Caki2 (cell line): ENCODE data around the gene EFL1. TPM values are rescaled to one million over a fixed set of nuclear protein-coding genes. Genes with fewer than 3 reads are reported as not detected.
A peak's percentile ranks its signal among the peaks of the same experiment; 100 is the strongest.
"Not testable (repeated sequence)": the region's sequence is repeated elsewhere in the genome, so short reads cannot be mapped to it uniquely, and the experiment has no call there.

Source experiments
- DNase-seq: peaks from one replicate; pipeline ENCODE4 v3.0.0-alpha.2; 2015; ENCODE audit warnings: low read depth
- in situ Hi-C: cut with HindIII; loops from 2 replicates; pipeline ENCODE4 v1.10.0; 2016; ENCODE audit warnings: low sequenced_read_pairs, low pct_unique_long_range_greater_than_20kb, mixed read lengths
- total RNA-seq: library from RNA; depleted of rRNA; stranded (reverse); fragments of >200 nt; shearing (Covaris generic); gene quantifications from 2 replicates; pipeline ENCODE4 v1.2.3, GENCODE V29; 2014; ENCODE audit warnings: low replicate concordance

Gene EFL1
- total RNA-seq, 1 experiment from 2014 or later: 3.3 TPM

DNA sequence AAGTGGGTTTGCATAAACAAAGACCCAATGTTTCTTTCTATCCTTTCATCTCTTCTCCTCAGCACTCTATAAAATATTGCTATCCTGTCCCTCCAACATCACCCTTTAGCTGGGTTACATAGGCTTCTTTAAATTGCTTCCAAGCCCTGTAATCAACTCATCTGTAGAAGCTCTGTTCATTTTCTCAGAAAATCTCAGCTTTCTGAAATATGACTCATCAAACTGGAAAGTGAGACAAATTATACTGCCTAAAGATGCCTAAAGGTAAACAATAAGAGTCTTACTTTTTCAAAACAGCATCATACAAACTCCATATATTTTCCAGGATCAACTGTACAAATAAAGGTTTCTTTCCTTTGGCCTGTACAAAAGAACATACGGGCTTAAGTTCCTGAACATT is 33.8 kb downstream of the EFL1 start:
- in situ Hi-C loops: no loop called here
- DNase-seq: no peak

DNA sequence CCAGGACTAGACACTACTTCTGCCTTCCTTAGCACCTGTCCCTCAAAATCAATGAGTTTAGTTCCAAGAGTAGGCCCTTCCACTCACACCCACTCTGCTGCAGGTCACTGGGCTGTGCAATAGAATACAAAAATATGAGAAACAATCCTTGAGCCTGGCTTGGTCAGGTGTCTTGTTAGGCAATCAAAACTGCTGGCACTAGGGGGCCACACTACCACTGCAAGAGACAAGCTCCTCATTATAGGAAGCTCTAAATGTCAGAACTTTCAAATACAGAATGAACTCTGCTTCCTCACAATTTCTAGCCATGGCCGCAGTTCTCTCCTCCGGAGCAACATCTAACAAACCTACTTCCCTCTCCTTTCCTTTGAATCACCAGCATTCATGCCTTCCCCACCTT is 41.0 kb downstream of the EFL1 start:
- DNase-seq, in situ Hi-C loops: not testable (repeated sequence)

DNA sequence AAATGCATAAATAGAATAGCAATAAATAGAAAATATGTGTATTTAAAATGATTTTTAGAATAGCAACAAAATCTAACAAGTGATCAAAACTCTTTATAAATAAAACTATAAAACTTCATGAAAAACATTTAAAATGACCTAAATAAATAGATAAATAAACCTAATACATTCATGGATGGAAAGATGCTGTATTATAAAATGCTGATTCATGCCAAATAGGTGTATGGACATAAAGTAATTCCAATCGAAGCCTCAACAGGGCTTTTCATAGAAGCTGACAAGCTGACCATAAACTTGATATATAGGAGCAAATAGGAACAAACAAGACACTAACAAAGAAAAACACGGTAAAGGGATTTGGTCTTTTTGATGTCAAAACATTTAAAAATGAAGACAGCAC is 46.4 kb downstream of the EFL1 start:
- in situ Hi-C loops: not testable (repeated sequence)

DNA sequence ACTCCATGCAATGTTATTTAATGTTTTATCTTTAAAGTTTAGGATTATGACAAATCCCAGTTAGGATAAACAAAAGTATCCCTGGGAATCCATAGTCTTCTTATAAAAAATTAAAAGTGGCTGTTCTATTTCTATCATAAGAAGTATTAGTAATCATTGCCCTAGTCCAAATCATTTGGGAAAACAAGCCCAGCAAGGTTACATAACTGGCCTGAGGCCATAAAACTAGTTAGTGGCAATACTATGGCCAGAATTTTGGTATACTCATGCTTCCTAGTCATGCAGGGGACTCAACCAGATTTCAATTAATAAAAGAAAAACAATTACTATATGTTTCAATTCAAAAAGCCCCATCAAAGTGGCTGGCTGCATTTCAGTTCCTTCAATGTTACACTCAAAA is 50.3 kb downstream of the EFL1 start:
- DNase-seq, in situ Hi-C loops: not testable (repeated sequence)

More for the DNA sequence above, 46.4 kb downstream of the EFL1 start:
- not testable (repeated sequence) for DNase-seq

DNA sequence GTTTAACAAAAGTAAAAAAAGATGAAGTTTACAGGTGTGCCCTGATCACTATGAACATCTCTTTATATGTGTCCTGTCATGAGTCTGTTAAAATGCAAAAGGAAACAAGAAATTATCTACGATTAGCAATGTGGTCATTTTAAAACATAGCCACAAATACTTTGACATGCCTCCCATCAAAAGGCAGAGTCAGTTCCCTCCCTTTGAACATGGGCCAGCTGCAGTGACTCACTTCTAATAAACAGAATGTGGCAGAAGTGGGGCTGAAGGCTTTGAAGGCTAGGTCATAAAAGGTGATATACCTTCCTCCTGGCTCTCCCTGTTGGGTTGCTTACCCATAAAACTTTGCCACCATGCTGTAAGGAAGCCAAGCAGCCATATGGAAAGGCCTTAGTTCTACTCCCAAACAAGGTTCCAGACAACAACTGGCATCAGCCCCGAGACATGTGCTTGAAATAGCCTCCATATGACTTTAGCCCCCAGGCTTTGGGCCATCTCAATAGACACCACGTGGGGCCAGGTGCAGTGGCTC is 52.4 kb downstream of the EFL1 start:
- in situ Hi-C loops, DNase-seq: not testable (repeated sequence)

GRCh38 chr15:82204575-82204974 is 58.0 kb downstream of the EFL1 start:
- in situ Hi-C loops, DNase-seq: not testable (repeated sequence)

GRCh38 chr15:82197733-82198594 is 64.6 kb downstream of the EFL1 start:
- peak; percentile 51 for DNase-seq
- in situ Hi-C loops: no loop called here

GRCh38 chr15:82196353-82196752 is 66.2 kb downstream of the EFL1 start:
- in situ Hi-C loops: no loop called here

GRCh38 chr15:82195818-82196217 is 66.7 kb downstream of the EFL1 start:
- in situ Hi-C loops, DNase-seq: not testable (repeated sequence)

More at GRCh38 chr15:82196353-82196752, 66.2 kb downstream of the EFL1 start:
- DNase-seq: no peak

- in situ Hi-C loops, DNase-seq: not testable (repeated sequence)
Measured at GRCh38 chr15:82194488-82194887, 68.0 kb downstream of the EFL1 start.

GRCh38 chr15:82193435-82193834 is 69.1 kb downstream of the EFL1 start:
- DNase-seq, in situ Hi-C loops: not testable (repeated sequence)

DNA sequence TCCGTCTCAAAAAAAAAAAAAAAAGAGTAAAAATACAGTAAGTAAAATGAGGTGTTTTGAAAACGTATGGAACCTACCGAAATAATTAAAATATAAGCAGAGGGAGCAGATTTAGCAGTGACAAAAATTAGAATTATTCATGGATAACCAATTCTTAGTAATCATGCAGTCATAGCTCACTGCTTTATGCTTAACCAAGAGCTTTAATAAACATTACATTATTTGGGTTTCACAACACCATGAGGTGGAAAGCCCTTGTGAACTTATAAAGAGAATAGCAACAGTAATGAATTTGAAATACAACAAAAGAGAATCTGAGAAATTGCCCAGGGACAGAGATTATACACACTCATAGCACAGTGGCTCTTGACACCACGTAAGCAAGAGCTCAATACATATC is 70.1 kb downstream of the EFL1 start:
- in situ Hi-C loops, DNase-seq: not testable (repeated sequence)

GRCh38 chr15:82186719-82187406 is 75.7 kb downstream of the EFL1 start:
- in situ Hi-C loops: no loop called here
- DNase-seq: no peak

- in situ Hi-C loops: no loop called here
- DNase-seq: no peak
Measured at GRCh38 chr15:82186161-82186560, 76.4 kb downstream of the EFL1 start.

GRCh38 chr15:82184776-82185175 is 77.8 kb downstream of the EFL1 start:
- in situ Hi-C loops: no loop called here
- no peak for DNase-seq

DNA sequence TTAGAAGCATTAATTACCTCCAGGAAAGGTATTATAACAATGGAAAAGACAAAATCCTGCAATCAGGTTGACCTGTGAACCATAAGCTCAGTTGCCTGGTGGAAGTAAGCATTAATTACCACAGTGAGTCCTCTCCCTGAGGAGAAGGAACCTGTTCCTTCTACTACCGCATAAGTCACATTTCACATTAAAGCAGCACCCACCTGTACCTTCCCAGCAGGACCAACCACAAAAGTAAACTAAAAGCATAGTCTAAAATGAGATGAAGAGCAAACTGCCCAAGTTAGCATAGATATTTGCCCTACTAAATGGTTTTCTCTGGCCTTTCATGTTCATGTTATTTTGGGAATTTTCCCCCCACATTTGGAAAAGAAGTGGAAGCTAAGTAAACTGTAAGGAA is 78.2 kb downstream of the EFL1 start:
- in situ Hi-C loops: no loop called here
- no peak for DNase-seq

- in situ Hi-C loops: no loop called here
- no peak for DNase-seq
Measured at GRCh38 chr15:82183121-82184031, 79.2 kb downstream of the EFL1 start.

- no peak for DNase-seq
- in situ Hi-C loops: no loop called here
Measured at GRCh38 chr15:82181371-82181770, 81.2 kb downstream of the EFL1 start.
